RCC 7860 (cell line): ENCODE results near the gene PPP1R3F.
"Not testable (repeated sequence)": the region's sequence is repeated elsewhere in the genome, so short reads cannot be mapped to it uniquely, and the experiment has no call there.

ENCODE experiments used
- DNase-seq: peaks from one replicate; pipeline ENCODE4 v3.0.0-alpha.2; 2015; ENCODE audit warnings: low spot score
- FAIRE-seq: peaks from 2 replicates; lab custom pipeline; 2012; peaks lifted over from hg19 to GRCh38; lab: Jason Lieb, UNC

Gene PPP1R3F

DNA sequence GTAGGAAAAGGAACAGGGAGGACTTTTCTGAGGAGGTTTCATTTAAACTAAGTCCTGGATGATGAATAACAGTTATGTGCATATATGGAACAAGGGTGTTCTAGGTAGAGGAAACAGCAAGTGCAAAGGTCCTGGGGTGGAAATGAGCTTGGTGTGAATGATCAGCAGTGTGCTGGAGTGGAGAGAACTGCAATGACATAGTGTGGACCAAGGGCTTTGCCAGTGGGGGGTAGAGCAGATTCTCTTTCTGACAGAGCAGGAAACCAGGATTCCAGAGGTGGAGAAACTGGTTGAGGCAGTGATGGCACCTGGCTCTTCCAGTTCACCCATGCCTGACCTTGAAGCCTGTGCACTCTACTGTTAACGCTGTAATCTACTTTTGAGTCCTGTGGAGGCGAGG lies 1.7 kb downstream of the PPP1R3F start:
- no peak for DNase-seq
- no peak for FAIRE-seq

DNA sequence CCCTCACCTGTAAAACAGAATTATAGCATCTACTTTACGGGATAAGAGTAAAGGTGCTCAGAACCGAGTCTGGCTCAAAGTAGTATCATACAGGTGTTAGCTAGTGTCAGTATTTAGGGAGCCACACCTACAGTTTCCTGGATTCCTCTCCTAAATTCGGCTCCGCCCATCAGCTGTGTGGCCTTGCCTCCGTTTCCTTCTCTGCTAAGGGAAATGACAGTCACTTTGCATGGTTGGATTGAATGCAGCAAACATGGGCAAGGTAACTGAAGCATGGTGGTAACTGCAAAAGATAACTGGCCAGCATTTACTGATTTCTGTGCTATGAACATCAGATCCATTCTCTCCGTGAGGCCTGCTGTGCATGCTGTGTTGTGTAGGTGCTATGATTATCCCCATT lies 2.8 kb downstream of the PPP1R3F start:
- FAIRE-seq (no peak), DNase-seq (no peak)

DNA sequence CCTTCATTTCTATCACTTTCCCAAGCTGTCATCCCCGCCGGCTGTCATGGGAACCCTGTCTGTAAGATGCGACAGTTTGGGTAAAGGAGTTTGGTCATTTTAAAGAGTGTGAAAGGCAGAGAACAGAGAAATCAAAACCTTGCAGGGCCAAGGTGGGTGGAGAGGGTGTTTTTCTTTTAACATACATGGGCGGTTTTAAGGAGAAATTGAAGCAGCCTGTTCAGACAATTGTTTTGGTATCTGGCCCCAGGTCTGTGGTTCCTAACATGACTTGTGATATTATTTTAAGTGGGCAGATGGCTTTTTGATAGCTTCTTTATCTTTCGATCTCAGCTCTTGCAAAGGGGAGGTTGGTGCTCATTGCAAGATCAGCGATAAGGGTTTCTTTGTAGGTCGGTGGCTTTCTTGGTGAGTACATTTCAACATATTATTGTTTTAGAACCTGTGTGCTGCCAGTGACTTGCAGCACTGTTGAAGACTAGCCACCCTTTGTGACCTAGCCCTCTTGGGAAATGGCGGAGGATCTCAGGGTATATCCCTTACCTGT lies 3.7 kb downstream of the PPP1R3F start:
- FAIRE-seq (no peak), DNase-seq (no peak)

DNA sequence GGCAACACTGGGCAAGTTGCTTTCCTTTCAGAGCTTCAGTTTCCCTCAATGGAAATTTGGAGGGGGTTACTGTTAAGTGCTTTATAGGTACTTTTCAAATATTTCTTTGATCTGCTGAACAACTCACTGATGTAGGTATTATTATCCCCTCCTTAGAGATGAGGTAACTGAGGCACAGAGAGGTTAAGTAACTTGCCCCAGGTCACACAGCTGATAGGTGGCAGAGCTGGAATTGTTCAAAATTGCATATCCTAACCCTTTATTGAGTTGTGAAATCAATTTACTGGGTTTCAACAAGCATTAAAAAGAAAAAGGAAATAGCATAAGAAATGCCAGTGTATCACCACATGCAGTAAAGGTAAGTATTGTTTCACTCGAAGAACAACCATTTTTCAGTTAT lies 6.6 kb downstream of the PPP1R3F start:
- FAIRE-seq (no peak), DNase-seq (no peak)

DNA sequence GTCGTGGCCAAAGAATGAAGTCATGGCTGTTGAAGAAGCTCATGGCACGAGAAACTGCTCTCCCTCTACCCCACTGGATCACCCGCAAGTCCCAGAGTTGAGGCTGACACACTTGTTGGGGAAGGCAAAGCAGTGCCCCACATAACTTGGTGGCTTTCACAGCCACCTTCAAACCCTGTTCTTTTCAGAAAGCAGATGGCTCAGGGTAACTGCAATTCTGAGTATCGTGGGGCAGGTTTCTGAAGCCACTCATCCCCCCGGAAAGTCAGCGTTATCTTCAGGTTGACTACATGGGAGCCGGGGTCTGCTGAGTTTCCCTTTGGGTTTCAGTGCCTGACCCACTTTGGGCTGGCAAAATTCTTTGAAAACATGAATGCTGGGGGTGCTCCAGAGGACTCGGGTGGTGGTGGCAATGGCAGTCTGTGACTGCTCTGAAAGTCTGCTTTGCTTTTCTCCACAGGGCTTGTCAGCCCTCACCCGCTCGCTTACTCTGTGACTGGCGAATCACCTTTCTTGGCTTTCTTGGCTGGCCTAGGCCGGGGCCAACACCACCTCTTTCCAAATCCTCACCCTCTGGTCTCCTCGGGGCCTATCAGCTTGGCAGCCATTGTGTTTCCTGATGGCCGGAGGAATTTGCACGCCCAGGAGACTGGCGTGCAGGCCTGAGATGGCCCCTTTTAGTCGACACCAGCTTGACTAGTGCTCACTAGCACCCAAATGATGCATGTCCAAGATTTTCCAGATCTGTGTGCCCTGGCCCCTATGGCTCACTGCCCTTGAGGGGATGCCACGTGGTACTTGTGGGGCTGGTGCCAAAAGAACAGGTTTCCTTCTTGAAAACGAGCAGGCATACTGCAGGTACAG lies 7.3 kb downstream of the PPP1R3F start:
- no peak for FAIRE-seq

DNA sequence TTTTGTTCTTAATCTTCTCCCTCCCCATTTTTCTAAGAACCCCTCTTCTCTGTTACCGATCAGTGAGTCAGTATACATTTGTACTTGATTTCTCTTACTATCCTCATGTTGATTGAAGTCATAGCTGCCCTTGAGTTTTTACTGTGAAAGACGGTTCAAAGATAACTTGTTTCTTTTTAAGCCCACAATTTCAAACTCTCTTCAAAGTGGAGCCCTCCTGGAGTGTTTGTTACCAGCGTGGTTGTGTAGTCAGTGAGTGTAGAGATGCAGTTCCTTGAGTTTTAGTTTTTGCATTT lies 7.9 kb downstream of the PPP1R3F start:
- DNase-seq, result no peak
- FAIRE-seq, result no peak

More for the DNA sequence above, 7.3 kb downstream of the PPP1R3F start:
- DNase-seq, result no peak

DNA sequence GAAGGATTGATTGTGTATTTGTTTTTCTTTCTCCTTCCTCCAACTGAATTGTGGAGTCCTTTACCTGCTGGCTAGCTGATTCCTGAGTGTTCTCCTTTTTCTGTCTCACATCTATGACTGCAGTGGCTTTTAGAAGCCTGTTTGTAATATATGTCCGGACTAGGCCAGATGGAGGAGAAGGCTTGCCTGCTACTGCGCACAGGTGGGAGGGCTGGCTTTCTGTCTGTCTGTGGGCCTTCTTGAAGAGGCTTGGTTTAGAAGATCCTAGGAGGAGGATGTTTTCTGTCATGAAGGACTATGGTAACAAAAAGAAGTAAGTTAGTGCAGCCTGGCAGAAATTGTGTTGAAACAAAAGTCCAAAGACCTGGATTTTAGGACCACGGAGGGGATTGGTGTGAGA lies 8.5 kb downstream of the PPP1R3F start:
- no peak for DNase-seq
- FAIRE-seq, result no peak

DNA sequence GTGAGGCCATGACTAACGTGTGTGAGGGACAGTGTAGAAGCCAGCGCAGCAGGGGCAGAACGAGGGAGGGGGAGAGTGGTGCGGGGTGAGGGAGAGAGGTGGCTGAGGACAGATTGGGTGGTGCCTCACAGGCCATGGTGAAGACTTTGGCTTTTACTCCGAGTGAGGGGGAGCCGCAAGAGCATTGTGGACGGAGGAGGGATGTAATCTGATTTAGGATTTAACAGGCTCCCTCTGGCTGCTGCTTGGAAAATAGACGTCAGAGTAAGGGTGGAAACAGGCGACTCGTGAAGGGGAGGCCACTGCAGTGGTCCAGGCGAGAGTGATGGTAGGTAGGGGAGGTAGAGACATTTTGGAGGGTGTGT lies 13.0 kb downstream of the PPP1R3F start:
- DNase-seq (no peak), FAIRE-seq (no peak)

DNA sequence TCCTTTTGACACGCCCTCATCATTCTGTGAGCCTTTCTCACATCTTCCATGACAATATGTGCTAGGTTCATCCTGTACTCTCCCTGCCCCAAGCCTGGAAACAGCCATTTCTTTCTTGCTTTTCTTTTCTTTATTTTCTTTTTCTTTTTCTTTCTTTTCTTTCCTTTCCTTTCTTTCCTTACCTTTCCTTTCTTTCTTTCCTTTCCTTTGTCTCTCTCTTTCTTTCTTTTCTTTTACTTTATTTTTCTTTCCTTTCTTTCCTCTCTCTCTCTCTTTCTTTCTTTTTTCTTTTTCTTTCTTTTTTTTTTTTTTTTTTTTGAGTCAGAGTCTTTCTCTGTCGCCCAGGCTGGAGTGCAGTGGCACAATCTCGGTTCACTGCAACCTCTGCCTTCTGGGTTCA lies 14.6 kb downstream of the PPP1R3F start:
- no peak for FAIRE-seq
- DNase-seq, result no peak

DNA sequence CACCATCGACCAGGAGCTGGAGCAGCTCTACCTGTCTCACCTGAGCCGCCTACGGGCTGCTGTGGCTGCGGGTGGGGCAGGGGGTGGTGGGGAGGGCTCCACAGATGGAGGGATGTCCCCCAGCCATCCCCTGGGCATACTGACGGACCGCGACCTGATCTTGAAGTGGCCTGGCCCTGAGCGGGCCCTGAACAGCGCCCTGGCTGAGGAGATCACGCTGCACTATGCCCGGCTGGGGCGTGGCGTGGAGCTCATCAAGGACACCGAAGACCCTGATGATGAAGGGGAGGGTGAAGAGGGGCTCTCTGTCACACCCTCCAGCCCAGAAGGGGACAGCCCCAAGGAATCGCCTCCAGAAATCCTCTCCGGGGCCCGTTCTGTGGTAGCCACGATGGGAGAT lies 16.5 kb downstream of the PPP1R3F start:
- DNase-seq (no peak), FAIRE-seq (no peak)

DNA sequence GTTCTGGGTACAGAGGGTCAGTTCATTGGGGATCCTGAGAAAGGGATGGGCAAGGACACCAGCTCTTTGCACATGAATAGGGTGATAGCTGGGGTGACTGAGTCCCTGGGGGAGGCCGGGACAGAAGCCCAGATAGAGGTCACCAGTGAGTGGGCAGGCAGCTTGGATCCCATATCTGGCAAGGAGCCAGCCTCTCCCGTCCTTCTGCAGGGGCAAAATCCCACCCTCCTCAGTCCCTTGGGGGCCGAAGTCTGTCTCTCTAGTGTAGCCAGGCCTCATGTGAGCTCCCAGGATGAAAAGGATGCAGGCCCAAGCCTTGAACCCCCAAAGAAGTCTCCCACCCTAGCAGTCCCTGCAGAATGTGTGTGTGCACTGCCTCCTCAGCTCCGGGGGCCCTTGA lies 17.0 kb downstream of the PPP1R3F start:
- no peak for DNase-seq
- no peak for FAIRE-seq

DNA sequence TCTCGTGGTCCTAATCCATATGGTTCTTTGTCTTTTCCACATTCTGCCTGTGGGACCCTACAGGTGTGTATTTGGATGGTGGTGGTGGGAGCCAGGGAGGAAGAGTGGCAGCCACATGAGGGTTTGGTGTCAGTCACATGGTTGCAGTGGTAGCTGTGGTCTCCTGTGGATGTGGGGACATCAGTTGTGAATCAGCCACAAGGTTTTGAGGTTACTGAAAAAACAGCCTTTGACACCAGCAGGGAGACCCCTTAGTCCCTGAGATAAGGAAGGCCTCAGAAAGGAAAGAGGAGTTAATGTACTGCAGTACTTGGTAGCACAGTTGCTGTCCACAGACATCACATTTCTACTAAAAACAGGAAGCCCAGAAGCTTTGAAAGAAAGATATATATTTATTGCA lies 18.1 kb downstream of the PPP1R3F start:
- no peak for FAIRE-seq

DNA sequence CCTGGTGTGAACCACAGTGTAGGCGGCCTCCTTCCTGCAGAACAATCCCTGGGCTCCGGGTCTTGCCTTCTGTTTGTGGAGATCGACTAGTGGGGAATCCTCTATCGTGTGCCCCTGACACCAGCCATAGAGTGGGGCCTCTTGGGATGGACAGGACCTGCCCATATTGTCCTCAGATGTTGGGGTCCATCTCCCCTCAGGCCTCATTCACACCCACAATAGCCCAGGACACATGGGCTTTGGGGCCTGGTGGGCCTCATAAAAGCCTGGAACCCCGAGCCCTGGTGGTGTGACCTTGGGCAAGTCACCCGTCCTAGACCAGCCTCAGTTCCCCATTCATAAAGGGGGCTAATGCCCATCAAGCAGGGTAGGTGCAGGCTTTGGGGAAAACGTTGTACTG lies 20.6 kb downstream of the PPP1R3F start:
- FAIRE-seq (no peak), DNase-seq (no peak)

More for the DNA sequence above, 18.1 kb downstream of the PPP1R3F start:
- DNase-seq, result no peak

DNA sequence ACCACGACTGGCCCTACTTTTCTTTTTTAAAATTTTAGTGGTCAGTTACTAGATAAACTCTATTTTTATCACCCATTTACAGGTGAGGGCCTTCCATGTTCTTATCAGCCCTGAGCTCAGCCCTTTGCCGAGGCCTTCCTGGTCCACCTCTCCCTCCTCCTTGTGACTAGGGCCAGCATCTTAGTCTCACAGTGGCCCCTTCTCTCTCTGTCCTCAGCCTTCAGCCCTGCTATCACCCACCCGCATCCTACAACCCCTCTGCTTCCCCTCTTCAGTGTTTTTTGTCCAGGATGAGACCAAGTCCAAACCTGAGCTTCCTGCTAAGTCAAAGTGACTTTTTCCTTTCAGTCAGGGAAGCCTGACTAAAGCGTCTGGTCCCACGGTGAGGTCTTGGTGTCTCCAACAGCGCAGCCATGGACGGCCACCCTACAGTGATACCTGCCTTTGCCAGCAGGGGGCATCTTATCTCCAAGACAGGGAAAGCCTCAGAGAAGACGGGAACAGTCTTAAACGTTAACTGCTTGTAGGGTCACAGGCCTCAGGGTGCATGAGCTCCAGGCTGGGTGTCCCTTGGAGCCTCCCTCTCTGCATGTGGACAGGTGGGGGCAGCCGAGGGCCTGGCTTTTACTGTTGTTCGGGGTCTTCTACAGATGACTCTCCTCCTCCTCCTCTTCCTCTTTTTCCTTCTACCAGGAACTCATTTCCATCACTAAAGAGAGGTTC lies 22.2 kb downstream of the PPP1R3F start:
- DNase-seq (peak; percentile 17), FAIRE-seq (no peak)

DNA sequence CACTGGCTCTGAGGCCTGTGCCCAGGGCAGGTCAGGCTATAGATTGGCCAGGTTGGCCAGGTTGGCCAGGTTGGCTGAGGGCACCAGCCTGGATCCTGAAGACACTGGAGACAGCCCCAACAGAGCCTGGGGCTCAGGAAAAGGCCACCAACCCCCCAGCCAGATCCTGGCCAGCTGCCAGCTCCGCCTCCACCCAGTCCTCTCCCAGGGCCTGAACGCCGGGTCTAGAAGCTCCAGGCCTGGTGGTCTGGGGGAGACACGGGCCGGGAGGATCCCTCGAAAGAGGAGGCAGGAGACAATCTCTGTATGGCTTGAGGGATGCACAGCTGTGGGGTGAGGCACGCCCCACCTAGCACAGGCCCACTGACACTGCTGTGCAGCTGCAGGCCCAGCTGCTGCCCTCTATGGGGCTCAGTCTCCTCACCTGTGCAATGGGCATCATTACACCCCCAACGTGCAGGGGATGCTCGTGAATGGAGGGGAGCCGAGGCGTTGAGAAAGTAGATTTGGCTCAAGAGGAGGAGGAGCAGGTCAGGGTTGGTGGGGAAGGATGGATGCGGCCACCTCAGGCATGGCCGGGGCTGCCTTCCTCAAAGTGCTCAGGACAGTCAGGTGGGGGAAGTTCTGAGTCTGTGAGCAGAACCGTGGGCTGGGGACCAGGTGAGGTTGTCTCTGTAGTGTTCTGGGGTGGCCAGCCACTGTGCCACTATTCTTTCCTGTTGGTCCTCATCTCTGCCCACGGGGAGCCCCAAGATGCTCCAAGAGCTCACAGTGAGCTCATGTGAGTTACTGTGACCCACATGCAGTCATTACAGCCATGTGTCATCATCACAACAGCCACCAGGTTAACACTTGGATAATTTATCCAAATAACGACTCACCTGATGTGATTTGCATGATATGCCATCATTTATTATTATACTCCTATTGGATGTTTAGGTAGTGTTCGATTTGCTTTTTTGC lies 23.1 kb downstream of the PPP1R3F start:
- FAIRE-seq, result no peak
- DNase-seq, result no peak

DNA sequence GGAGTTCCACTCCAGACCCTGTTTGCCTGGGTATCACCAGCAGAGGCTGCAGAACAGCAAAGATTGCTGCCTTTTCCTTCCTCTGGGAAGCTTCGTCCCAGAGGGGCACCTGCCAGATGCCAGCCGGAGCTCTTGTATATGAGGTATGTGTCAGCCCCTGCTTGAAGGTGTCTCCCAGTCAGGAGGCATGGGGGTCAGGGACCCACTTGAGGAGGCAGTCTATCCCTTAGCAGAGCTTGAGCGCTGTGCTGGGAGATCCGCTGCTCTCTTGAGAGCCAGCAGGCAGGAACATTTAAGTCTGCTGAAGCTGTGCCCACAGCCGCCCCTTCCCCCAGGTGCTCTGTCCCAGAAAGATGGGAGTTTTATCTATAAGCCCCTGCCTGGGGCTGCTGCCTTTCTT lies 29.7 kb downstream of the PPP1R3F start:
- not testable (repeated sequence) for FAIRE-seq, DNase-seq

DNA sequence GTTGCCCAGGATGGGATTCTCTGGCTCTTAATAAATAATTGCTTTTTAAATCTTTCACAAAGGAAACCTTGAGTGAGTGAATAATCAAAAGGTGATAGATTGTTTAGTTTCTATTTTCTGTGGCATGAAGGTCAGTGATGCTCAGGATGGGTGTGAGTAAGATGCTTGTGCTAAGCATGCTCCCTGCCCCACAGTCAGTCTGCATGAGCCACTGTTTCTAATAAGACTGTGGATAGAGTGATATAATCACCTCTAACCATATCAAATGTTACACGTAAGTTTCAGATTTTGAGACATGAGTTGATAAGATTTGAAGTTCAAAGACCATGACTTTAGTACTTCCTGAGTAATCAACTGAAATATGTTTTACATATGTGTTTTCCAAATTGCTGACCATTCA lies 31.1 kb downstream of the PPP1R3F start:
- no peak for FAIRE-seq

DNA sequence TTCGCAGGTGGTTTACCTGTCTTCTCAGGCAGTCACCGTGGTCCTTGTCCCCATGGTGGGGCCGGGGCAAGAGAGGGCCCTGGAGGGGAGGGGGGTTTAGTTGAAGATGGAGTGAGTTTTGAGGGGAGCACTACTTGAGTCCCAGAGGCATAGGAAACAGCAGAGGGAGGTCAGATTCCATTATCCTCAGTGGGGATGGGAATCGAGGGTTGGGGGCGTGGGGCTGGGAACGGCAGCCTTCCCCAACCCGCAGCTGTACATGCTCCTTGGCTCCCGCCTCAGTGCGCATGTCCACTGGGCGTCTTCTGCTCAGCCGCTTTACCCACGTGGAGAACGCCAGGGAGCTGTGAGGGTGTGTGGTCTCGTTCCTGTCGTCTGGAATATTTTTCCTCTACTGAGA lies 33.8 kb downstream of the PPP1R3F start, which contains the start of gene GAGE10:
Gene GAGE10 (plus strand): TSS at position 301 of the 400 bp plus-strand sequence. CDS start 1,214 bp downstream, outside the sequence.
- no peak for FAIRE-seq
- DNase-seq, result no peak

More for the DNA sequence above, 31.1 kb downstream of the PPP1R3F start:
- no peak for DNase-seq

DNA sequence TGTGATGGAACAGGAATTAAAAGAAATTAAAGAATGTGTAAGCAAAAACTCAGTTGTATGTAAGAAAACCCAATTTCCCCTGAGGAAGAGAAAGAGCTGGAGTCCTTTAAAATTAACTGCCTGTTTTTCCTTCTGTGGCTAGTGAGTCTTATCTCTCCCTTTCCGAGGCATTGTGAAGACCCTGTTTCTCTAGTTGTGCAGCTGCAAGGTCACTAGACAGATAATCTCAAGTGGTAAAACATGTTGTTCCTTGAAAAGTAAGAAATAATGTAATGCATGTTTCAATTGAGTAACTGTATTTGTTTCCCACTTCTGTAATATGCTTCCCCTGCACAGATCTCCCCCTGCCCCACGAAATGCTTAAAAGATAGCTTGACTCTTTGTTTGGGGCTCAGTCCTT lies 38.2 kb downstream of the PPP1R3F start:
- not testable (repeated sequence) for FAIRE-seq, DNase-seq

DNA sequence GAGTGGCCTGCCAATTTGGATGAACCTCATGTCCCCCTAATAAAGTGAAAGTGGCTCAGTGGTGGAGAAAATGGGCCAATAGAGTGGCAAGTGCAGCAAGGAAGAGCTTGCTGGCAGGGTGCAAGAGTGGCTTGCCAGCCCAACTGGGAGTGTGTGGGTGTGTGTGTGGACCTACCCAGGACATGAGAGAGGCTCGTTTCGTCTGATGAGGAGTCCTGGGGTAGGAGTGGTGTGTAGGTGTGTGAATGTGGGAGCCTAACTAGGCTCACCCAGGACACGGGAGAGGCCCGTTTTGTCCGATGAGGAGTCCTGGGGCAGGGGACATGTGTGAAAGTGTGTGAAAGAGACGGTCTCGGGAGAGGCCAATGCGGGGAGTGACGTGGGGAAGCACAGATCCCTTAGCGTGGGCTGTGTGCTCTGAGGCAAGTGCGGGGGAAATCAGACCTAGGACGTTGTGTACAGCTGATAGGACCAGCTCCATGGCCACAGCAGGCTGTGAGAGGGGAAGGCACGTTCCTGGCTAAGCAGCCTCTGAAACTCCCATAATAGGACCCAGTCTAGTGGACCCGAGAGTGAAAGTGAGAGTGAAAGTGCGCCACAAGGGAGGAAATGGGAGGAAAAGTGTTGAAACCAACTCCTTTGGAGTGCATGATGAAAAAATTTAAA lies 39.1 kb downstream of the PPP1R3F start:
- DNase-seq (no peak), FAIRE-seq (no peak)
